HG02588 (cell line): Measurements from ENCODE around the gene IDE.
"Not testable (repeated sequence)": the region's sequence is repeated elsewhere in the genome, so short reads cannot be mapped to it uniquely, and the experiment has no call there.

ENCODE experiments used
- ATAC-seq: cut with Tn5 transposase; IDR thresholded peaks from one replicate; pipeline ENCODE4 v1.9.1; 2021; ENCODE audit warnings: mild to moderate bottlenecking, moderate library complexity; ENCODE audit not compliant: unreplicated experiment

The IDE gene

GRCh38 chr10:92492748-92493240 is 81.1 kb downstream of the IDE start:
- no peak for ATAC-seq

- no peak for ATAC-seq
These were observed 83.5 kb downstream of the IDE start for GRCh38 chr10:92490387-92490786.

- ATAC-seq, result no peak
These were observed 87.3 kb downstream of the IDE start for GRCh38 chr10:92486637-92487036.

GRCh38 chr10:92483539-92483938 is 90.4 kb downstream of the IDE start:
- ATAC-seq, result no peak

- no peak for ATAC-seq
These were observed 93.5 kb downstream of the IDE start for GRCh38 chr10:92480413-92480812.

GRCh38 chr10:92479547-92479946 is 94.3 kb downstream of the IDE start:
- no peak for ATAC-seq

GRCh38 chr10:92478536-92478935 is 95.4 kb downstream of the IDE start:
- ATAC-seq, result no peak

- no peak for ATAC-seq
These were observed 98.5 kb downstream of the IDE start for GRCh38 chr10:92475357-92475868.

GRCh38 chr10:92470026-92470425 is 103.9 kb downstream of the IDE start:
- ATAC-seq, result no peak

GRCh38 chr10:92464364-92464763 is 109.5 kb downstream of the IDE start:
- no peak for ATAC-seq

GRCh38 chr10:92463582-92463981 is 110.3 kb downstream of the IDE start:
- ATAC-seq, result no peak

GRCh38 chr10:92454955-92455354 is 118.9 kb downstream of the IDE start:
- ATAC-seq, result not testable (repeated sequence)

GRCh38 chr10:92452313-92452712 is 121.6 kb downstream of the IDE start:
- ATAC-seq, result no peak

- no peak for ATAC-seq
These were observed 122.5 kb downstream of the IDE start for GRCh38 chr10:92451431-92451830.

GRCh38 chr10:92450896-92451295 is 123.0 kb downstream of the IDE start:
- ATAC-seq, result no peak

GRCh38 chr10:92440578-92440977 is 133.3 kb downstream of the IDE start:
- ATAC-seq, result no peak

- no peak for ATAC-seq
These were observed 135.7 kb downstream of the IDE start for GRCh38 chr10:92438220-92438619.

- no peak for ATAC-seq
These were observed 137.3 kb downstream of the IDE start for GRCh38 chr10:92436611-92437010.

GRCh38 chr10:92436065-92436464 is 137.8 kb downstream of the IDE start:
- not testable (repeated sequence) for ATAC-seq

GRCh38 chr10:92434385-92434784 is 139.5 kb downstream of the IDE start:
- ATAC-seq, result no peak

GRCh38 chr10:92432596-92432995 is 141.3 kb downstream of the IDE start:
- ATAC-seq, result no peak

- ATAC-seq, result no peak
These were observed 143.8 kb downstream of the IDE start for GRCh38 chr10:92430103-92430502.

- no peak for ATAC-seq
These were observed 152.3 kb downstream of the IDE start for GRCh38 chr10:92421550-92421949.
